WI38 (cell line): ENCODE data around the gene KCNQ4.

Experiments
- H3K4me3 ChIP-seq: 2 replicates; pipeline ENCODE4 v1.5.1; 2011; ENCODE audit warnings: low read depth, mild to moderate bottlenecking, control low read depth, low read length
- CTCF ChIP-seq: IDR thresholded peaks from 2 replicates; pipeline ENCODE4 v1.5.1; 2012; ENCODE audit warnings: low read depth, mild to moderate bottlenecking, control low read depth, low read length

KCNQ4 gene

GRCh38 chr1:40873863-40874472, 90.4 kb downstream of the KCNQ4 start:
- no peak overlapping the region for H3K4me3 ChIP-seq
- no peak for TF ChIP-seq CTCF

- H3K4me3 ChIP-seq: no peak overlapping the region
- TF ChIP-seq CTCF: no peak
These were observed 92.8 kb downstream of the KCNQ4 start for GRCh38 chr1:40876436-40876761.

GRCh38 chr1:40876891-40877290, 93.3 kb downstream of the KCNQ4 start:
- TF ChIP-seq CTCF: no peak
- no peak overlapping the region for H3K4me3 ChIP-seq

- no peak overlapping the region for H3K4me3 ChIP-seq
- no peak for TF ChIP-seq CTCF
These were observed 94.1 kb downstream of the KCNQ4 start for GRCh38 chr1:40877698-40878097.

- no peak for TF ChIP-seq CTCF
- H3K4me3 ChIP-seq: no peak overlapping the region
These were observed 95.3 kb downstream of the KCNQ4 start for GRCh38 chr1:40878906-40879305.

- no peak for TF ChIP-seq CTCF
- no peak overlapping the region for H3K4me3 ChIP-seq
These were observed 96.0 kb downstream of the KCNQ4 start for GRCh38 chr1:40879482-40880175.

GRCh38 chr1:40880813-40881549, 97.4 kb downstream of the KCNQ4 start:
- H3K4me3 ChIP-seq: no peak overlapping the region
- no peak for TF ChIP-seq CTCF
